ENCODE results near the gene RENBP. TPM values are rescaled to one million over a fixed set of nuclear protein-coding genes. Genes with fewer than 3 reads are reported as not detected.

RENBP gene
- total and polyA plus RNA-seq, 9 donors, result 0.80 to 4.9 (median 2.5) TPM

GRCh38 chrX:153931748-153932147 is 12.7 kb downstream of the RENBP start:
- Histone ChIP-seq H3K9me3 (no peaks in the 10 kb centered on the region), H3K4me3 (no peak overlapping the region), H3K27me3 (no peaks in the 10 kb centered on the region), H3K27ac (no peak overlapping the region), H3K36me3 (no peaks in the 10 kb centered on the region), H3K4me1 (ENCODE audit: insufficient read depth) (peaks cover 15% of the 10 kb centered on the region)
- TF ChIP-seq POLR2A (IDR thresholded peaks at IDR 0.05) (no peak), EP300 (IDR thresholded peaks at IDR 0.05) (no peak), CTCF (IDR thresholded peaks at IDR 0.05) (no peak)
- 87 to 91% (median 90%) methylated on average over 13 of the region's 13 CpGs for WGBS, 3 donors
- intact Hi-C loops (cut with DNase I), result no loop called here
- DNase-seq, result peak in 1 of 5 donors; percentile 34

GRCh38 chrX:153931151-153931550 is 13.3 kb downstream of the RENBP start:
- H3K27ac ChIP-seq, result no peak overlapping the region
- no peak for TF ChIP-seq POLR2A (IDR thresholded peaks at IDR 0.05)
- no peak for TF ChIP-seq EP300 (IDR thresholded peaks at IDR 0.05)
- TF ChIP-seq CTCF (IDR thresholded peaks at IDR 0.05), result no peak
- H3K36me3 ChIP-seq, result no peaks in the 10 kb centered on the region
- WGBS, 3 donors, result 89 to 95% (median 91%) methylated on average over 8 of the region's 8 CpGs
- H3K27me3 ChIP-seq, result no peaks in the 10 kb centered on the region
- no peaks in the 10 kb centered on the region for H3K9me3 ChIP-seq
- H3K4me1 ChIP-seq (ENCODE audit: insufficient read depth), result peaks cover 15% of the 10 kb centered on the region
- no peak overlapping the region for H3K4me3 ChIP-seq
- intact Hi-C loops (cut with DNase I), result no loop called here
- peak in 1 of 5 donors; percentile 25 for DNase-seq

GRCh38 chrX:153930011-153930910 is 14.2 kb downstream of the RENBP start:
- intact Hi-C loops (cut with DNase I), result no loop called here
- no peak overlapping the region for H3K27ac ChIP-seq
- no peaks in the 10 kb centered on the region for H3K9me3 ChIP-seq
- H3K4me1 ChIP-seq (ENCODE audit: insufficient read depth), result peaks cover 15% of the 10 kb centered on the region
- H3K36me3 ChIP-seq, result no peaks in the 10 kb centered on the region
- no peaks in the 10 kb centered on the region for H3K27me3 ChIP-seq
- TF ChIP-seq CTCF (IDR thresholded peaks at IDR 0.05), result no peak
- TF ChIP-seq POLR2A (IDR thresholded peaks at IDR 0.05), result no peak
- TF ChIP-seq EP300 (IDR thresholded peaks at IDR 0.05), result no peak
- DNase-seq, result peak in 1 of 5 donors; percentile 41
- 84 to 86% (median 84%) methylated on average over 31 of the region's 31 CpGs for WGBS, 3 donors
- H3K4me3 ChIP-seq, result no peak overlapping the region

GRCh38 chrX:153929576-153929975 is 14.9 kb downstream of the RENBP start:
- intact Hi-C loops (cut with DNase I), result no loop called here
- Histone ChIP-seq H3K9me3 (no peaks in the 10 kb centered on the region), H3K4me3 (no peak overlapping the region), H3K27ac (no peak overlapping the region), H3K36me3 (no peaks in the 10 kb centered on the region), H3K4me1 (ENCODE audit: insufficient read depth) (peaks cover 15% of the 10 kb centered on the region), H3K27me3 (no peaks in the 10 kb centered on the region)
- DNase-seq, result peak in 1 of 5 donors; percentile 41
- WGBS, 3 donors, result 69 to 81% (median 72%) methylated on average over 10 of the region's 10 CpGs
- no peak for TF ChIP-seq POLR2A (IDR thresholded peaks at IDR 0.05)
- no peak for TF ChIP-seq EP300 (IDR thresholded peaks at IDR 0.05)
- TF ChIP-seq CTCF (IDR thresholded peaks at IDR 0.05), result no peak
